ENCODE results near the gene SNX8.

GRCh38 chr7:2313450-2314208, 612 bp downstream of the SNX8 start:
- TF ChIP-seq CTCF (IDR thresholded peaks at IDR 0.05) (no peak), POLR2A (IDR thresholded peaks at IDR 0.05) (no peak)

Measured in lower leg skin (tissue), 3 donors.